Loucy (cell line): Measurements from ENCODE around the gene CPPED1.

ENCODE experiments used
- EZH2phosphoT487 ChIP-seq: fragments of 200-600 bp; IDR thresholded peaks from 2 replicates; pipeline ENCODE4 v1.6.1; 2018; ENCODE audit warnings: antibody characterized with exemption, mild to moderate bottlenecking, moderate library complexity, borderline replicate concordance
- TF ChIP-seq, protein P1 (sequence below): fragments of 200-600 bp; sonication (generic); conservative IDR thresholded peaks from 2 replicates; pipeline ENCODE4 v1.5.1; 2014; ENCODE audit warnings: mild to moderate bottlenecking, antibody characterized with exemption, low read length

- TF ChIP-seq, protein P1, sequence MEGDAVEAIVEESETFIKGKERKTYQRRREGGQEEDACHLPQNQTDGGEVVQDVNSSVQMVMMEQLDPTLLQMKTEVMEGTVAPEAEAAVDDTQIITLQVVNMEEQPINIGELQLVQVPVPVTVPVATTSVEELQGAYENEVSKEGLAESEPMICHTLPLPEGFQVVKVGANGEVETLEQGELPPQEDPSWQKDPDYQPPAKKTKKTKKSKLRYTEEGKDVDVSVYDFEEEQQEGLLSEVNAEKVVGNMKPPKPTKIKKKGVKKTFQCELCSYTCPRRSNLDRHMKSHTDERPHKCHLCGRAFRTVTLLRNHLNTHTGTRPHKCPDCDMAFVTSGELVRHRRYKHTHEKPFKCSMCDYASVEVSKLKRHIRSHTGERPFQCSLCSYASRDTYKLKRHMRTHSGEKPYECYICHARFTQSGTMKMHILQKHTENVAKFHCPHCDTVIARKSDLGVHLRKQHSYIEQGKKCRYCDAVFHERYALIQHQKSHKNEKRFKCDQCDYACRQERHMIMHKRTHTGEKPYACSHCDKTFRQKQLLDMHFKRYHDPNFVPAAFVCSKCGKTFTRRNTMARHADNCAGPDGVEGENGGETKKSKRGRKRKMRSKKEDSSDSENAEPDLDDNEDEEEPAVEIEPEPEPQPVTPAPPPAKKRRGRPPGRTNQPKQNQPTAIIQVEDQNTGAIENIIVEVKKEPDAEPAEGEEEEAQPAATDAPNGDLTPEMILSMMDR = no peak
- TF ChIP-seq EZH2phosphoT487 = no peak
Observed at GRCh38 chr16:12646490-12647274, 157.0 kb downstream of the CPPED1 start.
